ENCODE measurements around the gene PDHX.

DNA sequence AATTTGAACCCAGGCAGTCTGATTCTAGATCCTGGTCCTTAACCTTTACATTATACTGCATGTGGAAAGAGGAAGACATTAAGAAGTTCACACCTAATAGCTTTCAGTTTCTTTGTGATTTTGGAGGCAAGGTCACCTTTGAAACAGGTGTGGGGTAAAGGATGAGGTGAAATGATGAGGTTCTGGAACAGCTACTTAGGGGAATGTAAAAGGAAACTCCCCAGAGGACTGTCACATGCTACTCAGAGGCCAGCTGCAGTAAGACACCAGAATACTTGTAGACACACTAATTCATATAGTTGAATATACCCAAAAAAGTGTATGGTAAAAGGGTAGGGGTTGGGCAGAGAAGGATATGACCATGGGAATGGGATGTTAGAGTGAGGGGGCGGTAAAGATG, 5.6 kb upstream of the PDHX start:
- no peak for TF ChIP-seq GABPA (IDR thresholded peaks at IDR 0.05; ENCODE audit: low read depth)
- TF ChIP-seq, protein P1, sequence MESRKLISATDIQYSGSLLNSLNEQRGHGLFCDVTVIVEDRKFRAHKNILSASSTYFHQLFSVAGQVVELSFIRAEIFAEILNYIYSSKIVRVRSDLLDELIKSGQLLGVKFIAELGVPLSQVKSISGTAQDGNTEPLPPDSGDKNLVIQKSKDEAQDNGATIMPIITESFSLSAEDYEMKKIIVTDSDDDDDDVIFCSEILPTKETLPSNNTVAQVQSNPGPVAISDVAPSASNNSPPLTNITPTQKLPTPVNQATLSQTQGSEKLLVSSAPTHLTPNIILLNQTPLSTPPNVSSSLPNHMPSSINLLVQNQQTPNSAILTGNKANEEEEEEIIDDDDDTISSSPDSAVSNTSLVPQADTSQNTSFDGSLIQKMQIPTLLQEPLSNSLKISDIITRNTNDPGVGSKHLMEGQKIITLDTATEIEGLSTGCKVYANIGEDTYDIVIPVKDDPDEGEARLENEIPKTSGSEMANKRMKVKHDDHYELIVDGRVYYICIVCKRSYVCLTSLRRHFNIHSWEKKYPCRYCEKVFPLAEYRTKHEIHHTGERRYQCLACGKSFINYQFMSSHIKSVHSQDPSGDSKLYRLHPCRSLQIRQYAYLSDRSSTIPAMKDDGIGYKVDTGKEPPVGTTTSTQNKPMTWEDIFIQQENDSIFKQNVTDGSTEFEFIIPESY (IDR thresholded peaks at IDR 0.05): no peak
- no peak for TF ChIP-seq CBX5 (IDR thresholded peaks at IDR 0.05; ENCODE audit: low read depth)
- no peak for TF ChIP-seq SMARCA5 (IDR thresholded peaks at IDR 0.05)
- no peak for TF ChIP-seq ZNF274 (IDR thresholded peaks at IDR 0.05; ENCODE audit: insufficient read depth, insufficient read length)
- TF ChIP-seq, protein P2, sequence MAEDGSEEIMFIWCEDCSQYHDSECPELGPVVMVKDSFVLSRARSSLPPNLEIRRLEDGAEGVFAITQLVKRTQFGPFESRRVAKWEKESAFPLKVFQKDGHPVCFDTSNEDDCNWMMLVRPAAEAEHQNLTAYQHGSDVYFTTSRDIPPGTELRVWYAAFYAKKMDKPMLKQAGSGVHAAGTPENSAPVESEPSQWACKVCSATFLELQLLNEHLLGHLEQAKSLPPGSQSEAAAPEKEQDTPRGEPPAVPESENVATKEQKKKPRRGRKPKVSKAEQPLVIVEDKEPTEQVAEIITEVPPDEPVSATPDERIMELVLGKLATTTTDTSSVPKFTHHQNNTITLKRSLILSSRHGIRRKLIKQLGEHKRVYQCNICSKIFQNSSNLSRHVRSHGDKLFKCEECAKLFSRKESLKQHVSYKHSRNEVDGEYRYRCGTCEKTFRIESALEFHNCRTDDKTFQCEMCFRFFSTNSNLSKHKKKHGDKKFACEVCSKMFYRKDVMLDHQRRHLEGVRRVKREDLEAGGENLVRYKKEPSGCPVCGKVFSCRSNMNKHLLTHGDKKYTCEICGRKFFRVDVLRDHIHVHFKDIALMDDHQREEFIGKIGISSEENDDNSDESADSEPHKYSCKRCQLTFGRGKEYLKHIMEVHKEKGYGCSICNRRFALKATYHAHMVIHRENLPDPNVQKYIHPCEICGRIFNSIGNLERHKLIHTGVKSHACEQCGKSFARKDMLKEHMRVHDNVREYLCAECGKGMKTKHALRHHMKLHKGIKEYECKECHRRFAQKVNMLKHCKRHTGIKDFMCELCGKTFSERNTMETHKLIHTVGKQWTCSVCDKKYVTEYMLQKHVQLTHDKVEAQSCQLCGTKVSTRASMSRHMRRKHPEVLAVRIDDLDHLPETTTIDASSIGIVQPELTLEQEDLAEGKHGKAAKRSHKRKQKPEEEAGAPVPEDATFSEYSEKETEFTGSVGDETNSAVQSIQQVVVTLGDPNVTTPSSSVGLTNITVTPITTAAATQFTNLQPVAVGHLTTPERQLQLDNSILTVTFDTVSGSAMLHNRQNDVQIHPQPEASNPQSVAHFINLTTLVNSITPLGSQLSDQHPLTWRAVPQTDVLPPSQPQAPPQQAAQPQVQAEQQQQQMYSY (CRISPR knock-in tag; IDR thresholded peaks at IDR 0.05): no peak
- no peak for TF ChIP-seq EP300 (IDR thresholded peaks at IDR 0.05; ENCODE audit: borderline replicate concordance in 1 of 2, control insufficient read depth in 1 of 2, low read depth in 2 of 2, low read length in 2 of 2)
- TF ChIP-seq, protein P3, sequence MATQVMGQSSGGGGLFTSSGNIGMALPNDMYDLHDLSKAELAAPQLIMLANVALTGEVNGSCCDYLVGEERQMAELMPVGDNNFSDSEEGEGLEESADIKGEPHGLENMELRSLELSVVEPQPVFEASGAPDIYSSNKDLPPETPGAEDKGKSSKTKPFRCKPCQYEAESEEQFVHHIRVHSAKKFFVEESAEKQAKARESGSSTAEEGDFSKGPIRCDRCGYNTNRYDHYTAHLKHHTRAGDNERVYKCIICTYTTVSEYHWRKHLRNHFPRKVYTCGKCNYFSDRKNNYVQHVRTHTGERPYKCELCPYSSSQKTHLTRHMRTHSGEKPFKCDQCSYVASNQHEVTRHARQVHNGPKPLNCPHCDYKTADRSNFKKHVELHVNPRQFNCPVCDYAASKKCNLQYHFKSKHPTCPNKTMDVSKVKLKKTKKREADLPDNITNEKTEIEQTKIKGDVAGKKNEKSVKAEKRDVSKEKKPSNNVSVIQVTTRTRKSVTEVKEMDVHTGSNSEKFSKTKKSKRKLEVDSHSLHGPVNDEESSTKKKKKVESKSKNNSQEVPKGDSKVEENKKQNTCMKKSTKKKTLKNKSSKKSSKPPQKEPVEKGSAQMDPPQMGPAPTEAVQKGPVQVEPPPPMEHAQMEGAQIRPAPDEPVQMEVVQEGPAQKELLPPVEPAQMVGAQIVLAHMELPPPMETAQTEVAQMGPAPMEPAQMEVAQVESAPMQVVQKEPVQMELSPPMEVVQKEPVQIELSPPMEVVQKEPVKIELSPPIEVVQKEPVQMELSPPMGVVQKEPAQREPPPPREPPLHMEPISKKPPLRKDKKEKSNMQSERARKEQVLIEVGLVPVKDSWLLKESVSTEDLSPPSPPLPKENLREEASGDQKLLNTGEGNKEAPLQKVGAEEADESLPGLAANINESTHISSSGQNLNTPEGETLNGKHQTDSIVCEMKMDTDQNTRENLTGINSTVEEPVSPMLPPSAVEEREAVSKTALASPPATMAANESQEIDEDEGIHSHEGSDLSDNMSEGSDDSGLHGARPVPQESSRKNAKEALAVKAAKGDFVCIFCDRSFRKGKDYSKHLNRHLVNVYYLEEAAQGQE (IDR thresholded peaks at IDR 0.05; ENCODE audit: low read depth, low read length): no peak
- TF ChIP-seq SMAD1 (IDR thresholded peaks at IDR 0.05; ENCODE audit: low read depth, partially characterized antibody): no peak
- TF ChIP-seq, protein P4, sequence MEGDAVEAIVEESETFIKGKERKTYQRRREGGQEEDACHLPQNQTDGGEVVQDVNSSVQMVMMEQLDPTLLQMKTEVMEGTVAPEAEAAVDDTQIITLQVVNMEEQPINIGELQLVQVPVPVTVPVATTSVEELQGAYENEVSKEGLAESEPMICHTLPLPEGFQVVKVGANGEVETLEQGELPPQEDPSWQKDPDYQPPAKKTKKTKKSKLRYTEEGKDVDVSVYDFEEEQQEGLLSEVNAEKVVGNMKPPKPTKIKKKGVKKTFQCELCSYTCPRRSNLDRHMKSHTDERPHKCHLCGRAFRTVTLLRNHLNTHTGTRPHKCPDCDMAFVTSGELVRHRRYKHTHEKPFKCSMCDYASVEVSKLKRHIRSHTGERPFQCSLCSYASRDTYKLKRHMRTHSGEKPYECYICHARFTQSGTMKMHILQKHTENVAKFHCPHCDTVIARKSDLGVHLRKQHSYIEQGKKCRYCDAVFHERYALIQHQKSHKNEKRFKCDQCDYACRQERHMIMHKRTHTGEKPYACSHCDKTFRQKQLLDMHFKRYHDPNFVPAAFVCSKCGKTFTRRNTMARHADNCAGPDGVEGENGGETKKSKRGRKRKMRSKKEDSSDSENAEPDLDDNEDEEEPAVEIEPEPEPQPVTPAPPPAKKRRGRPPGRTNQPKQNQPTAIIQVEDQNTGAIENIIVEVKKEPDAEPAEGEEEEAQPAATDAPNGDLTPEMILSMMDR (IDR thresholded peaks at IDR 0.05 in 2 of 3, conservative IDR thresholded peaks at IDR 0.05 in 1 of 3; ENCODE audit: control insufficient read depth in 2 of 3, extremely low read depth in 1 of 3, insufficient read depth in 1 of 3, low read depth in 3 of 3, low read length in 3 of 3): no peak
- TF ChIP-seq MEF2A (IDR thresholded peaks at IDR 0.05; ENCODE audit: insufficient read depth, low read depth, low read length): no peak

Data from GM12878 (cell line).